ENCODE measurements around the gene VSTM5.

GRCh38 chr11:93784145-93784934 lies 66.1 kb downstream of the VSTM5 start, which contains the start of gene MED17:
- TF ChIP-seq POLR2A (IDR thresholded peaks at IDR 0.05) (peak; percentile 42), CTCF (IDR thresholded peaks at IDR 0.05) (peak; percentile 32 to 42 (median 35)), POLR2AphosphoS5 (IDR thresholded peaks at IDR 0.05) (peak; percentile 37 to 83 (median 61))

All from breast epithelium (tissue), 3 donors.